ENCODE measurements around the gene SATB2.

DNA sequence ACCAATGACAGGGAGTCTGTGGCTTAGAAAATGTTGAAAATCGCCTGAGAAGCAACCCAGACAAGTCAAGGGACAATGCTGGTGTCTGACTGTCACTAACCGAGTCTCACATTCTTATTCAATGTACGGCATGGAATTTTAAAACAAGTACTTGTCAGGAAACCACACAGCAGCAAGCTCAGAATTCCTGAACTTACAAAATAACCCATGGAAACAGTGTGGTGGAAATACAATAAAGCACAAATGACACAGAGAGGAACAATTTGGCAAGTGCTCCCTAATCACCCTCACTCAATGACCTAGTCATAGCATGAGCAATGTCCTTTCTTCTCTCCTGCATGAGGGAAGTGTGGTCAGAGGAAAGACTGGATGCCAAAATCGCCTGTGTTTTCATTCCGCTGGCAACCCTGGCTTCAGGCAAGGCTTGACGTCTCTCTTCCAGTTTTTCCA lies 154.0 kb downstream of the SATB2 start:
- TF ChIP-seq, protein P1, sequence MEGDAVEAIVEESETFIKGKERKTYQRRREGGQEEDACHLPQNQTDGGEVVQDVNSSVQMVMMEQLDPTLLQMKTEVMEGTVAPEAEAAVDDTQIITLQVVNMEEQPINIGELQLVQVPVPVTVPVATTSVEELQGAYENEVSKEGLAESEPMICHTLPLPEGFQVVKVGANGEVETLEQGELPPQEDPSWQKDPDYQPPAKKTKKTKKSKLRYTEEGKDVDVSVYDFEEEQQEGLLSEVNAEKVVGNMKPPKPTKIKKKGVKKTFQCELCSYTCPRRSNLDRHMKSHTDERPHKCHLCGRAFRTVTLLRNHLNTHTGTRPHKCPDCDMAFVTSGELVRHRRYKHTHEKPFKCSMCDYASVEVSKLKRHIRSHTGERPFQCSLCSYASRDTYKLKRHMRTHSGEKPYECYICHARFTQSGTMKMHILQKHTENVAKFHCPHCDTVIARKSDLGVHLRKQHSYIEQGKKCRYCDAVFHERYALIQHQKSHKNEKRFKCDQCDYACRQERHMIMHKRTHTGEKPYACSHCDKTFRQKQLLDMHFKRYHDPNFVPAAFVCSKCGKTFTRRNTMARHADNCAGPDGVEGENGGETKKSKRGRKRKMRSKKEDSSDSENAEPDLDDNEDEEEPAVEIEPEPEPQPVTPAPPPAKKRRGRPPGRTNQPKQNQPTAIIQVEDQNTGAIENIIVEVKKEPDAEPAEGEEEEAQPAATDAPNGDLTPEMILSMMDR (conservative IDR thresholded peaks at IDR 0.05): no peak
- TF ChIP-seq ZFX (IDR thresholded peaks at IDR 0.05): no peak

All from C4-2B (cell line).